NCI-H2227 treated with DMSO at 0.1 percent for 48 hours (cell line): ENCODE results near the gene NOP14.

Experiments
- DNase-seq: peaks from one replicate; lab custom pipeline; 2025; lab: John Stamatoyannopoulos, UW

Gene NOP14

GRCh38 chr4:2914256-2915126, 48.7 kb downstream of the NOP14 start:
- no peak for DNase-seq

GRCh38 chr4:2913168-2913567, 50.0 kb downstream of the NOP14 start:
- no peak for DNase-seq

- no peak for DNase-seq
Measured at GRCh38 chr4:2911868-2912267, 51.3 kb downstream of the NOP14 start.

GRCh38 chr4:2910409-2910808, 52.8 kb downstream of the NOP14 start:
- no peak for DNase-seq

GRCh38 chr4:2909583-2909982, 53.6 kb downstream of the NOP14 start:
- no peak for DNase-seq

- no peak for DNase-seq
Measured at GRCh38 chr4:2908686-2909085, 54.5 kb downstream of the NOP14 start.

GRCh38 chr4:2907706-2908293, 55.4 kb downstream of the NOP14 start:
- DNase-seq: no peak

- no peak for DNase-seq
Measured at GRCh38 chr4:2907226-2907625, 56.0 kb downstream of the NOP14 start.

- DNase-seq: no peak
Measured at GRCh38 chr4:2906218-2906617, 57.0 kb downstream of the NOP14 start.

GRCh38 chr4:2905544-2905943, 57.7 kb downstream of the NOP14 start:
- DNase-seq: no peak

GRCh38 chr4:2902126-2902525, 61.1 kb downstream of the NOP14 start:
- DNase-seq: no peak

- DNase-seq: no peak
Measured at GRCh38 chr4:2901186-2901585, 62.0 kb downstream of the NOP14 start.

GRCh38 chr4:2900741-2901140, 62.5 kb downstream of the NOP14 start:
- no peak for DNase-seq

GRCh38 chr4:2898001-2898400, 65.2 kb downstream of the NOP14 start:
- DNase-seq: no peak

- no peak for DNase-seq
Measured at GRCh38 chr4:2893772-2894171, 69.4 kb downstream of the NOP14 start.

- DNase-seq: no peak
Measured at GRCh38 chr4:2891294-2891693, 71.9 kb downstream of the NOP14 start.

- no peak for DNase-seq
Measured at GRCh38 chr4:2888886-2889285, 74.3 kb downstream of the NOP14 start.
